K562 (cell line): Measurements from ENCODE around the gene PI16. TPM values are rescaled to one million over a fixed set of nuclear protein-coding genes. Genes with fewer than 3 reads are reported as not detected.

Experiments used
- ATF1 ChIP-seq, 2 experiments: fragments of 450-650 bp in 1 of 2; IDR thresholded peaks; 2 replicates each; pipeline ENCODE4 v1.6.1; 2016; ENCODE audit warnings: missing compliant biosample characterization in 1 of 2, missing genetic modification characterization in 1 of 2
- CTBP1 ChIP-seq: fragments of 450-650 bp; IDR thresholded peaks from 2 replicates; pipeline ENCODE4 v1.6.1; 2016; ENCODE audit warnings: borderline replicate concordance
- ETV1 ChIP-seq: fragments of 450-650 bp; conservative IDR thresholded peaks from 2 replicates; pipeline ENCODE4 v1.6.1; 2016; ENCODE audit warnings: missing genetic modification characterization, control low read depth, low read depth, missing compliant biosample characterization
- KLF6 ChIP-seq: fragments of 250-450 bp; sonication (Bioruptor Pico); IDR thresholded peaks from 2 replicates; pipeline ENCODE4 v1.4.0; 2020; ENCODE audit warnings: mild to moderate bottlenecking, moderate library complexity, borderline replicate concordance
- MEIS2 ChIP-seq: fragments of 450-650 bp; IDR thresholded peaks from 2 replicates; pipeline ENCODE4 v1.6.1; 2014; ENCODE audit warnings: mild to moderate bottlenecking; ENCODE audit not compliant: partially characterized antibody
- NBN ChIP-seq: fragments of 450-650 bp; IDR thresholded peaks from 2 replicates; pipeline ENCODE4 v1.6.1; 2016; ENCODE audit warnings: low read depth, mild to moderate bottlenecking
- PML ChIP-seq: IDR thresholded peaks from 2 replicates; pipeline ENCODE4 v1.6.1; 2012; ENCODE audit warnings: low read length, inconsistent platforms
- SMARCA4 ChIP-seq: fragments of 450-650 bp; IDR thresholded peaks from 2 replicates; pipeline ENCODE4 v1.6.1; 2016
- SOX6 ChIP-seq: fragments of 450-650 bp; IDR thresholded peaks from 2 replicates; pipeline ENCODE4 v1.6.1; 2014; ENCODE audit warnings: mild to moderate bottlenecking
- TARDBP ChIP-seq: fragments of 450-650 bp; IDR thresholded peaks from 2 replicates; pipeline ENCODE4 v1.6.1; 2016
- TBL1XR1 ChIP-seq, 2 experiments: IDR thresholded peaks; 2 replicates each; pipeline ENCODE4 v1.6.1; 2012; ENCODE audit warnings: improper control_type of control experiment in 2 of 2, low read length in 2 of 2, mild to moderate bottlenecking in 1 of 2
- ZFX ChIP-seq: sonication (generic); formaldehyde crosslinking; IDR thresholded peaks from 2 replicates; pipeline ENCODE4 v1.8.0; 2022; ENCODE audit warnings: mild to moderate bottlenecking, missing genetic modification reagents, moderate library complexity
- ZKSCAN1 ChIP-seq: fragments of 150-350 bp; IDR thresholded peaks from 2 replicates; pipeline ENCODE4 v1.6.1; 2016; ENCODE audit warnings: low read depth, low read length
- ZKSCAN8 ChIP-seq: fragments of 200-800 bp; sonication (Bioruptor generic); IDR thresholded peaks from 2 replicates; pipeline ENCODE4 v1.6.1; 2016; ENCODE audit warnings: missing genetic modification characterization, missing compliant biosample characterization
- ZNF175 ChIP-seq: fragments of 200-800 bp; sonication (Bioruptor generic); IDR thresholded peaks from 2 replicates; pipeline ENCODE4 v1.6.1; 2016; ENCODE audit warnings: low read depth, mild to moderate bottlenecking, missing genetic modification characterization, missing compliant biosample characterization
- ZNF644 ChIP-seq: fragments of 200-800 bp; sonication (Bioruptor generic); IDR thresholded peaks from 2 replicates; pipeline ENCODE4 v1.6.1; 2016; ENCODE audit warnings: low read depth, missing genetic modification characterization, missing compliant biosample characterization
- ZNF76 ChIP-seq: fragments of 250-450 bp; sonication (Bioruptor Pico); IDR thresholded peaks from 2 replicates; pipeline ENCODE4 v1.4.0; 2020; ENCODE audit warnings: mild to moderate bottlenecking, moderate library complexity, borderline replicate concordance
- polyA plus RNA-seq, 8 experiments: library from polyadenylated mRNA; depleted of rRNA in 4 of 8; stranded (reverse) in 5 of 8; unstranded in 3 of 8; fragments of >200 nt; fragmentation: Nextera tagmentation in 2 of 8; fragmentation: Illumina TruSeq in 1 of 8; extraction: Ambion mirVana in 2 of 8; extraction: Trizol in 1 of 8; gene quantifications; 2 replicates each; pipeline versions ENCODE4 v1.2.1 to v1.2.3, GENCODE V29; 2011 to 2014; ENCODE audit warnings: inconsistent platforms in 1 of 8, missing spikeins in 1 of 8
- total RNA-seq, 7 experiments: library from RNA; depleted of rRNA in 6 of 7; stranded (reverse); fragments of >200 nt in 6 of 7; fragmentation: Illumina TruSeq in 2 of 7; extraction: Trizol in 2 of 7; gene quantifications; 2 replicates each; pipeline versions ENCODE4 v1.2.1 to v1.2.3, GENCODE V29; 2011 to 2021; ENCODE audit warnings: low replicate concordance in 1 of 7
- TF ChIP-seq, protein P1 (sequence below): fragments of 200-800 bp; sonication (Bioruptor generic); IDR thresholded peaks from 2 replicates; pipeline ENCODE4 v1.6.1; 2017; ENCODE audit warnings: missing genetic modification characterization, missing compliant biosample characterization
- TF ChIP-seq, protein P2 (sequence below): sonication (generic); formaldehyde crosslinking; IDR thresholded peaks from 2 replicates; pipeline ENCODE4 v1.8.1; 2023; ENCODE audit warnings: mild to moderate bottlenecking, missing genetic modification reagents, moderate library complexity

Gene PI16
- total and polyA plus RNA-seq, 9 of the 15 experiments (the other 6 are each of a cell fraction or from before 2014, with no cell fraction given): 0.06 to 0.18 TPM; not detected in 7

DNA sequence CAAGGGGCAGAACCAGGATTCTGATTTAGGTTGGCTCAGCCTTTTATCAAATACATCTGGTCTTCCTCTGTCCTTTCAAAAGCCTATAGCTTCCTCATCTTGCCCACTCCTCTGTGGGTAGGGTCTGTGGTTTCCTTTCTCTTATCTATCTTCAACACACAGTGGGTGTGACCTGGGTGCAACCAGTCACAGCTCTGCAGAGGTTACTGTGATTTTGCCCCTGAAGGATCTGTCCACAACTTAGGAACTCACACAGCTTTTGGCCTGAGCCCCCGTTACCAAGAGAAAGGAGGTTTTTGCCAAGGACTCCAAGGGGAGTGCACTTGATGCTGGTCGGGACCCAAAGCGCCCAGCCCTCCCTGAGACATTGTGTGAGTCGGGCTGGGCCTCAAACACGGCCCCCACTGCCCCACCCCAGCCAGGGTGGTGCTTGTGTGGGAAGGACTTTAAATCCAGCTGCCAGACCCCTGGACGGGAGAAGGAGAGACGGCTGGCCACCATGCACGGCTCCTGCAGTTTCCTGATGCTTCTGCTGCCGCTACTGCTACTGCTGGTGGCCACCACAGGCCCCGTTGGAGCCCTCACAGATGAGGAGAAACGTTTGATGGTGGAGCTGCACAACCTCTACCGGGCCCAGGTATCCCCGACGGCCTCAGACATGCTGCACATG lies at the start of gene PI16 (continued):
- TF ChIP-seq ZNF76 (CRISPR knock-in tag) (no peak), TARDBP (peak; percentile 88; the same call in 1 of the 2 replicates), ZNF644 (tag) (peak; percentile 95), TBL1XR1 (IDR thresholded peaks at IDR 0.05; ENCODE audit: low read length in 2 of 2) (peak; percentile 47 to 93; a peak in 3 of 4 replicates), SOX6 (peak; percentile 96), KLF6 (CRISPR knock-in tag) (no peak; the same call in 1 of the 2 replicates), ZKSCAN8 (CRISPR knock-in tag) (no peak), ATF1 (CRISPR knock-in tag; IDR thresholded peaks at IDR 0.05) (no peak), ATF1 (tag; IDR thresholded peaks at IDR 0.05) (peak; percentile 54), ETV1 (tag) (peak; percentile 60), MEIS2 (peak; percentile 85), ZKSCAN1 (no peak), CTBP1 (peak; percentile 95), NBN (peak; percentile 72; the same call in 1 of the 2 replicates), ZFX (CRISPR knock-in tag) (no peak), ZNF175 (CRISPR knock-in tag) (peak; percentile 95), SMARCA4 (peak; percentile 94), PML (peak; percentile 96)
- TF ChIP-seq, protein P1, sequence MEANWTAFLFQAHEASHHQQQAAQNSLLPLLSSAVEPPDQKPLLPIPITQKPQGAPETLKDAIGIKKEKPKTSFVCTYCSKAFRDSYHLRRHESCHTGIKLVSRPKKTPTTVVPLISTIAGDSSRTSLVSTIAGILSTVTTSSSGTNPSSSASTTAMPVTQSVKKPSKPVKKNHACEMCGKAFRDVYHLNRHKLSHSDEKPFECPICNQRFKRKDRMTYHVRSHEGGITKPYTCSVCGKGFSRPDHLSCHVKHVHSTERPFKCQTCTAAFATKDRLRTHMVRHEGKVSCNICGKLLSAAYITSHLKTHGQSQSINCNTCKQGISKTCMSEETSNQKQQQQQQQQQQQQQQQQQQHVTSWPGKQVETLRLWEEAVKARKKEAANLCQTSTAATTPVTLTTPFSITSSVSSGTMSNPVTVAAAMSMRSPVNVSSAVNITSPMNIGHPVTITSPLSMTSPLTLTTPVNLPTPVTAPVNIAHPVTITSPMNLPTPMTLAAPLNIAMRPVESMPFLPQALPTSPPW: peak; percentile 82
- TF ChIP-seq, protein P2, sequence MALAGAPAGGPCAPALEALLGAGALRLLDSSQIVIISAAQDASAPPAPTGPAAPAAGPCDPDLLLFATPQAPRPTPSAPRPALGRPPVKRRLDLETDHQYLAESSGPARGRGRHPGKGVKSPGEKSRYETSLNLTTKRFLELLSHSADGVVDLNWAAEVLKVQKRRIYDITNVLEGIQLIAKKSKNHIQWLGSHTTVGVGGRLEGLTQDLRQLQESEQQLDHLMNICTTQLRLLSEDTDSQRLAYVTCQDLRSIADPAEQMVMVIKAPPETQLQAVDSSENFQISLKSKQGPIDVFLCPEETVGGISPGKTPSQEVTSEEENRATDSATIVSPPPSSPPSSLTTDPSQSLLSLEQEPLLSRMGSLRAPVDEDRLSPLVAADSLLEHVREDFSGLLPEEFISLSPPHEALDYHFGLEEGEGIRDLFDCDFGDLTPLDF (CRISPR knock-in tag): 0 out of 2 replicates have a peak, but pooled peaks have one; percentile 35
